Loucy (cell line): ENCODE results near the gene UGT1A9.

ENCODE experiments used
- H2AFZ ChIP-seq: fragments of 200-600 bp; sonication (generic); 2 replicates; pipeline ENCODE4 v1.6.0; 2016; ENCODE audit warnings: antibody characterized with exemption, mild to moderate bottlenecking, low read length, moderate library complexity
- H3F3A ChIP-seq: fragments of 200-600 bp; 2 replicates; pipeline ENCODE4 v1.6.0; 2016; ENCODE audit warnings: antibody characterized with exemption, low read depth, mild to moderate bottlenecking
- H3K27me3 ChIP-seq: fragments of 200-600 bp; sonication (generic); 2 replicates; pipeline ENCODE4 v1.6.1; 2014; ENCODE audit warnings: low read length, mild to moderate bottlenecking; ENCODE audit not compliant: insufficient read depth, poor library complexity, severe bottlenecking
- H3K36me3 ChIP-seq: fragments of 200-600 bp; sonication (generic); 2 replicates; pipeline ENCODE4 v1.6.1; 2016; ENCODE audit warnings: low read length; ENCODE audit not compliant: insufficient read depth
- H3K4me1 ChIP-seq: fragments of 200-600 bp; sonication (generic); 2 replicates; pipeline ENCODE4 v1.5.1; 2014; ENCODE audit warnings: low read length, mild to moderate bottlenecking; ENCODE audit not compliant: insufficient read depth, poor library complexity, severe bottlenecking
- H3K4me2 ChIP-seq: fragments of 200-600 bp; sonication (generic); 2 replicates; pipeline ENCODE4 v1.6.0; 2014; ENCODE audit warnings: antibody characterized with exemption, low read length, low read depth, mild to moderate bottlenecking; ENCODE audit not compliant: poor library complexity, severe bottlenecking
- H3K4me3 ChIP-seq: fragments of 200-600 bp; sonication (generic); 2 replicates; pipeline ENCODE4 v1.5.1; 2014; ENCODE audit warnings: low read length, mild to moderate bottlenecking, mixed read lengths; ENCODE audit not compliant: poor library complexity, severe bottlenecking
- H3K79me2 ChIP-seq: fragments of 200-600 bp; sonication (generic); 2 replicates; pipeline ENCODE4 v1.6.1; 2014; ENCODE audit warnings: low read length; ENCODE audit not compliant: insufficient read depth
- H3K9ac ChIP-seq: fragments of 200-600 bp; sonication (generic); 2 replicates; pipeline ENCODE4 v1.6.0; 2014; ENCODE audit warnings: mild to moderate bottlenecking, low read depth, low read length, moderate library complexity; ENCODE audit not compliant: poor library complexity, severe bottlenecking
- H3K9me2 ChIP-seq: fragments of 200-600 bp; sonication (generic); replicated peaks from 2 replicates; pipeline ENCODE4 v1.6.1; 2016; ENCODE audit warnings: low read depth, low read length, mixed read lengths
- H3K9me3 ChIP-seq: fragments of 200-600 bp; sonication (generic); 2 replicates; pipeline ENCODE4 v1.6.1; 2014; ENCODE audit warnings: mild to moderate bottlenecking, antibody characterized with exemption, low read length, low read depth; ENCODE audit not compliant: insufficient read depth
- H4K20me1 ChIP-seq: fragments of 200-600 bp; sonication (generic); 2 replicates; pipeline ENCODE4 v1.6.0; 2014; ENCODE audit warnings: antibody characterized with exemption, low read length, mild to moderate bottlenecking; ENCODE audit not compliant: insufficient read depth, poor library complexity, severe bottlenecking
- EZH2phosphoT487 ChIP-seq: fragments of 200-600 bp; IDR thresholded peaks from 2 replicates; pipeline ENCODE4 v1.6.1; 2018; ENCODE audit warnings: antibody characterized with exemption, mild to moderate bottlenecking, moderate library complexity, borderline replicate concordance
- TF ChIP-seq, protein P1 (sequence below): fragments of 200-600 bp; sonication (generic); conservative IDR thresholded peaks from 2 replicates; pipeline ENCODE4 v1.5.1; 2014; ENCODE audit warnings: mild to moderate bottlenecking, antibody characterized with exemption, low read length

UGT1A9 gene

DNA sequence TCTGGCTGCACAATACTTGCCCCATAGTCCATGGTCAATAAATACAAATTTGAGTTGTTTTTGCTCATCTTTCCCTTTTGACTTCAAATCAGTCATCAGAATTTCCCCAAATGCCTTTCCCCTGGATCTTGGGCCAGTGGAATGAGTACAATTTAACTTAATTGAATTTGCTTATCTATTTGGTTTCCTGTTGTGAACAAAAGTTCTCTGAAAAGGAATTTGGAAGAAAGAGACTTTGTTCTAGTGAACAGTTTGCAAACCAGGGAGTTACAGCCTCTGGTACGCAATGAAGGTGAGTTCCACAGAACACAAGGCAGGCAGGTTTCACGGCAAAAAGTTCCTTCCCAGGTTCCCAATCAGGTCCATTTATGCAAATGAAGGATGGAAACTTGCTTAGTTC is 87.2 kb downstream of the UGT1A9 start:
- H3K9ac ChIP-seq: no peak overlapping the region
- H3K4me3 ChIP-seq: no peak overlapping the region
- no peaks in the 10 kb centered on the region for H3K36me3 ChIP-seq
- H4K20me1 ChIP-seq: no peaks in the 10 kb centered on the region
- no peaks in the 10 kb centered on the region for H3K4me1 ChIP-seq
- TF ChIP-seq EZH2phosphoT487: no peak
- TF ChIP-seq, protein P1, sequence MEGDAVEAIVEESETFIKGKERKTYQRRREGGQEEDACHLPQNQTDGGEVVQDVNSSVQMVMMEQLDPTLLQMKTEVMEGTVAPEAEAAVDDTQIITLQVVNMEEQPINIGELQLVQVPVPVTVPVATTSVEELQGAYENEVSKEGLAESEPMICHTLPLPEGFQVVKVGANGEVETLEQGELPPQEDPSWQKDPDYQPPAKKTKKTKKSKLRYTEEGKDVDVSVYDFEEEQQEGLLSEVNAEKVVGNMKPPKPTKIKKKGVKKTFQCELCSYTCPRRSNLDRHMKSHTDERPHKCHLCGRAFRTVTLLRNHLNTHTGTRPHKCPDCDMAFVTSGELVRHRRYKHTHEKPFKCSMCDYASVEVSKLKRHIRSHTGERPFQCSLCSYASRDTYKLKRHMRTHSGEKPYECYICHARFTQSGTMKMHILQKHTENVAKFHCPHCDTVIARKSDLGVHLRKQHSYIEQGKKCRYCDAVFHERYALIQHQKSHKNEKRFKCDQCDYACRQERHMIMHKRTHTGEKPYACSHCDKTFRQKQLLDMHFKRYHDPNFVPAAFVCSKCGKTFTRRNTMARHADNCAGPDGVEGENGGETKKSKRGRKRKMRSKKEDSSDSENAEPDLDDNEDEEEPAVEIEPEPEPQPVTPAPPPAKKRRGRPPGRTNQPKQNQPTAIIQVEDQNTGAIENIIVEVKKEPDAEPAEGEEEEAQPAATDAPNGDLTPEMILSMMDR: no peak
- no peaks in the 10 kb centered on the region for H3F3A ChIP-seq
- H3K4me2 ChIP-seq: no peak overlapping the region
- H2AFZ ChIP-seq: no peak overlapping the region
- no peaks in the 10 kb centered on the region for H3K9me3 ChIP-seq
- H3K79me2 ChIP-seq: no peaks in the 10 kb centered on the region
- H3K27me3 ChIP-seq: no peaks in the 10 kb centered on the region
- H3K9me2 ChIP-seq: no peaks in the 10 kb centered on the region

DNA sequence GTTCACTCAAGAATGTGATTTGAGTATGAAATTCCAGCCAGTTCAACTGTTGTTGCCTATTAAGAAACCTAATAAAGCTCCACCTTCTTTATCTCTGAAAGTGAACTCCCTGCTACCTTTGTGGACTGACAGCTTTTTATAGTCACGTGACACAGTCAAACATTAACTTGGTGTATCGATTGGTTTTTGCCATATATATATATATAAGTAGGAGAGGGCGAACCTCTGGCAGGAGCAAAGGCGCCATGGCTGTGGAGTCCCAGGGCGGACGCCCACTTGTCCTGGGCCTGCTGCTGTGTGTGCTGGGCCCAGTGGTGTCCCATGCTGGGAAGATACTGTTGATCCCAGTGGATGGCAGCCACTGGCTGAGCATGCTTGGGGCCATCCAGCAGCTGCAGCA is 88.3 kb downstream of the UGT1A9 start, which contains the start of gene UGT1A1:
TSS of gene UGT1A1 (plus strand) at position 228 of the 400 bp plus-strand sequence. CDS start at position 246, 18 bp downstream.
- Histone ChIP-seq H2AFZ (no peak within 1 kb of the TSS), H3K4me2 (no peak within 1 kb of the TSS), H3K4me3 (no peak within 1 kb of the TSS), H3K79me2 (no peaks in the 10 kb centered on the region), H3K36me3 (no peaks in the 10 kb centered on the region), H3K9me3 (no peaks in the 10 kb centered on the region), H3K27me3 (no peaks in the 10 kb centered on the region), H3F3A (no peaks in the 10 kb centered on the region), H3K9ac (no peak within 1 kb of the TSS), H4K20me1 (no peaks in the 10 kb centered on the region), H3K4me1 (no peaks in the 10 kb centered on the region), H3K9me2 (no peaks in the 10 kb centered on the region)
- TF ChIP-seq, protein P1: no peak
- TF ChIP-seq EZH2phosphoT487: no peak

DNA sequence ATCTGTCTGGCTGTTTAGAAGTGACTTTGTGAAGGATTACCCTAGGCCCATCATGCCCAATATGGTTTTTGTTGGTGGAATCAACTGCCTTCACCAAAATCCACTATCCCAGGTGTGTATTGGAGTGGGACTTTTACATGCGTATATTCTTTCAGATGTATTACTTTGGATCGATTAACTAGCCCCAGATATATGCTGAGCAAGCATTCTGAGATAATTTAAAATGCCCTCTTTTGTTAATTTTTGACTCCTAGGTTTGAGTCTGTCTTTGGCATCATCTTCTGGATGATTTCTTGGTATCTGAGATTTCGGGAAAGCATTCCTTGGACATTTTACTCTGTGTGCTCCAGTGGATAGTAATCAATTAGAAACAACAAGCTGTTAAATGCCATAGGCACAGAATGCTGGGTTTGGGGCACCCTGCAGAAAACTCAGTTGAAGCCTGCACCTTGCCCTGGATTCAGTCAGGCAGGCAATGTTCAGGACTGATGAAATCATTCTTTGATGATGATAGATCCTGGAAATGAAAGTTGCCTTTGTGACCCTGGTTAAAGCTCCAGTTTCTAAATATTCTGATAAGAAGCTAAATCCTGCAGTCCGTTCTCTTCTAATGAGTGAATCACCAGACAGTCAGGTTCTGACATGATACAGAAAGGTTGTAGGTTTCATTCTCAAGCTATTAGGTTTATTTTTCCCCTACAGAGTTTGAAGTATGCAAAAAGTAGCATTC is 89.5 kb downstream of the UGT1A9 start:
- Histone ChIP-seq H3K4me2 (no peak overlapping the region), H3K79me2 (no peaks in the 10 kb centered on the region), H3K4me1 (no peaks in the 10 kb centered on the region), H3K4me3 (no peak overlapping the region), H3K36me3 (no peaks in the 10 kb centered on the region), H3K9me2 (no peaks in the 10 kb centered on the region), H3K27me3 (no peaks in the 10 kb centered on the region), H2AFZ (no peak overlapping the region), H3F3A (no peaks in the 10 kb centered on the region), H3K9ac (no peak overlapping the region), H3K9me3 (no peaks in the 10 kb centered on the region), H4K20me1 (no peaks in the 10 kb centered on the region)
- TF ChIP-seq EZH2phosphoT487: no peak
- TF ChIP-seq, protein P1: no peak
